Smooth muscle cell of the pulmonary artery (primary cell): Measurements from ENCODE around the gene WDR73. TPM values are rescaled to one million over a fixed set of nuclear protein-coding genes. Genes with fewer than 3 reads are reported as not detected.

Experiments used
- total RNA-seq: library from RNA; depleted of rRNA; stranded (reverse); fragments of >200 nt; gene quantifications from 2 replicates; pipeline ENCODE4 v1.2.3, GENCODE V29; 2014

WDR73 gene
- 28.5 and 32.3 TPM in 2 replicates for total RNA-seq

GRCh38 chr15:84653910-84654688, at the start of gene WDR73:
Gene WDR73, minus strand, starts transcription at chr15:84654283. Its CDS starts 9 bp downstream, at chr15:84654274.

GRCh38 chr15:84658080-84658787, 4.2 kb upstream of the WDR73 start, which contains the start of gene NMB:
Gene NMB, minus strand, starts transcription at chr15:84658199. Its CDS starts 47 bp downstream, at chr15:84658152.

GRCh38 chr15:84600687-84601554, 53.2 kb downstream of the WDR73 start, which contains the start of gene ZSCAN2:
Gene ZSCAN2, plus strand, starts transcription at chr15:84601009. Its CDS starts 2,919 bp downstream, at chr15:84603928.

Other genes with a start within 250 kb of the WDR73 start
- gene ZSCAN2, start 53.3 kb downstream of the WDR73 start, total RNA-seq: 6.5 and 8.4 TPM in 2 replicates
- 4.9 and 7.1 TPM in 2 replicates for gene NMB, start 3.9 kb upstream of the WDR73 start, total RNA-seq
- gene SEC11A, start 61.9 kb upstream of the WDR73 start, total RNA-seq: 158 and 200 TPM in 2 replicates
- 8.6 and 10.6 TPM in 2 replicates for gene ZNF592, start 94.3 kb upstream of the WDR73 start, total RNA-seq
- gene ALPK3, start 163.1 kb upstream of the WDR73 start, total RNA-seq: 4.3 and 26.4 TPM in 2 replicates
- gene SLC28A1, start 230.4 kb upstream of the WDR73 start, total RNA-seq: 0.10 TPM in 1 of 2 replicates, not detected in the other